Neural cell (in vitro differentiated cells): Measurements from ENCODE around the gene RNU7-1. TPM values are rescaled to one million over a fixed set of nuclear protein-coding genes. Genes with fewer than 3 reads are reported as not detected.

Source experiments
- H2AFZ ChIP-seq: fragments of 200-600, 300-800 bp; sonication (generic), shearing (Covaris generic); 2 replicates; pipeline ENCODE4 v1.6.0; 2014; ENCODE audit warnings: low read depth, mild to moderate bottlenecking, antibody characterized with exemption, low read length, moderate library complexity
- H3F3A ChIP-seq: fragments of 200-600 bp; shearing (Covaris generic); 2 replicates; pipeline ENCODE4 v1.6.1; 2016; ENCODE audit warnings: mild to moderate bottlenecking, moderate library complexity, mixed read lengths, antibody characterized with exemption, low read length; ENCODE audit not compliant: insufficient read depth, poor library complexity, severe bottlenecking
- H3K27ac ChIP-seq: fragments of 200-600, 300-800 bp; sonication (generic), shearing (Covaris generic); 2 replicates; pipeline ENCODE4 v1.5.1; 2014; ENCODE audit warnings: mild to moderate bottlenecking, low read length, moderate library complexity
- H3K27me3 ChIP-seq: fragments of 300-800, 200-600 bp; sonication (generic), shearing (Covaris generic); 2 replicates; pipeline ENCODE4 v1.6.0; 2014; ENCODE audit warnings: mild to moderate bottlenecking, low read depth, low read length, moderate library complexity; ENCODE audit not compliant: insufficient read depth
- H3K36me3 ChIP-seq: fragments of 300-800, 200-600 bp; sonication (generic), shearing (Covaris generic); 2 replicates; pipeline ENCODE4 v1.5.1; 2014; ENCODE audit warnings: mild to moderate bottlenecking, antibody characterized with exemption, low read length, moderate library complexity; ENCODE audit not compliant: insufficient read depth
- H3K4me2 ChIP-seq: fragments of 300-800, 200-600 bp; sonication (generic), shearing (Covaris generic); 2 replicates; pipeline ENCODE4 v1.6.0; 2014; ENCODE audit warnings: mild to moderate bottlenecking, low read length
- H3K4me3 ChIP-seq: fragments of 300-800, 200-600 bp; sonication (generic), shearing (Covaris generic); 2 replicates; pipeline ENCODE4 v1.5.1; 2014; ENCODE audit warnings: mild to moderate bottlenecking, low read length, moderate library complexity
- H3K79me2 ChIP-seq: fragments of 200-600 bp; shearing (Covaris generic); replicated peaks from 2 replicates; pipeline ENCODE4 v1.6.0; 2014; ENCODE audit warnings: mild to moderate bottlenecking, low read length, moderate library complexity; ENCODE audit not compliant: insufficient read depth
- H3K9ac ChIP-seq: fragments of 300-800, 200-600 bp; sonication (generic), shearing (Covaris generic); 2 replicates; pipeline ENCODE4 v1.6.1; 2016; ENCODE audit warnings: mild to moderate bottlenecking, low read length, mixed read lengths
- H3K9me2 ChIP-seq: fragments of 200-600 bp; shearing (Covaris generic); 2 replicates; pipeline ENCODE4 v1.6.1; 2016; ENCODE audit warnings: mild to moderate bottlenecking, low read length, mixed read lengths; ENCODE audit not compliant: insufficient read depth
- H3K9me3 ChIP-seq: fragments of 200-600, 300-800 bp; sonication (generic), shearing (Covaris generic); 2 replicates; pipeline ENCODE4 v1.6.1; 2016; ENCODE audit warnings: mild to moderate bottlenecking, mixed run types, low read length, moderate library complexity, mixed read lengths
- H4K20me1 ChIP-seq: fragments of 200-600 bp; shearing (Covaris generic); 2 replicates; pipeline ENCODE4 v1.6.1; 2016; ENCODE audit warnings: mild to moderate bottlenecking, mixed run types; ENCODE audit not compliant: insufficient read depth
- CTCF ChIP-seq: fragments of 450-650 bp; IDR thresholded peaks from 2 replicates; pipeline ENCODE4 v1.5.1; 2014; ENCODE audit warnings: antibody characterized with exemption, mild to moderate bottlenecking, moderate library complexity; ENCODE audit not compliant: poor library complexity, severe bottlenecking
- EP300 ChIP-seq: fragments of 450-650 bp; conservative IDR thresholded peaks from 2 replicates; pipeline ENCODE4 v1.6.1; 2014; ENCODE audit warnings: antibody characterized with exemption, mild to moderate bottlenecking, moderate library complexity; ENCODE audit not compliant: poor library complexity, severe bottlenecking
- EZH2 ChIP-seq: fragments of 200-600, 300-800 bp; shearing (Covaris generic), sonication (generic); IDR thresholded peaks from 2 replicates; pipeline ENCODE4 v1.6.1; 2014; ENCODE audit warnings: antibody characterized with exemption, low read length, borderline replicate concordance, mild to moderate bottlenecking; ENCODE audit not compliant: insufficient read depth, poor library complexity, severe bottlenecking
- MXI1 ChIP-seq: fragments of 450-650 bp; conservative IDR thresholded peaks from 2 replicates; pipeline ENCODE4 v1.6.1; 2014; ENCODE audit warnings: antibody characterized with exemption, mild to moderate bottlenecking; ENCODE audit not compliant: poor library complexity, severe bottlenecking
- POLR2AphosphoS5 ChIP-seq: IDR thresholded peaks from 2 replicates; pipeline ENCODE4 v1.6.1; 2012
- RAD21 ChIP-seq: fragments of 450-650 bp; conservative IDR thresholded peaks from 2 replicates; pipeline ENCODE4 v1.6.1; 2014; ENCODE audit warnings: antibody characterized with exemption, mild to moderate bottlenecking, moderate library complexity
- SMC3 ChIP-seq: fragments of 450-650 bp; conservative IDR thresholded peaks from 2 replicates; pipeline ENCODE4 v1.6.1; 2014; ENCODE audit warnings: antibody characterized with exemption, mild to moderate bottlenecking, moderate library complexity; ENCODE audit not compliant: poor library complexity
- TAF1 ChIP-seq: IDR thresholded peaks from 2 replicates; pipeline ENCODE4 v1.6.1; 2012; ENCODE audit warnings: low read depth
- polyA plus RNA-seq: library from polyadenylated mRNA; depleted of rRNA; stranded (reverse); fragments of >200 nt; gene quantifications from 2 replicates; pipeline ENCODE4 v1.2.3, GENCODE V29; 2014
- TF ChIP-seq, protein P1 (sequence below): IDR thresholded peaks from 2 replicates; pipeline ENCODE4 v1.6.1; 2012; ENCODE audit warnings: borderline replicate concordance

The RNU7-1 gene
- polyA plus RNA-seq, 1 donor from 2014 or later: not detected

- no peaks in the 10 kb centered on the region for H3K9me2 ChIP-seq
- H3K4me3 ChIP-seq: peak overlapping the region; percentile 83
- TF ChIP-seq EZH2 (no peak), SMC3 (no peak), EP300 (no peak), MXI1 (no peak), TAF1 (no peak), CTCF (no peak)
- TF ChIP-seq, protein P1, sequence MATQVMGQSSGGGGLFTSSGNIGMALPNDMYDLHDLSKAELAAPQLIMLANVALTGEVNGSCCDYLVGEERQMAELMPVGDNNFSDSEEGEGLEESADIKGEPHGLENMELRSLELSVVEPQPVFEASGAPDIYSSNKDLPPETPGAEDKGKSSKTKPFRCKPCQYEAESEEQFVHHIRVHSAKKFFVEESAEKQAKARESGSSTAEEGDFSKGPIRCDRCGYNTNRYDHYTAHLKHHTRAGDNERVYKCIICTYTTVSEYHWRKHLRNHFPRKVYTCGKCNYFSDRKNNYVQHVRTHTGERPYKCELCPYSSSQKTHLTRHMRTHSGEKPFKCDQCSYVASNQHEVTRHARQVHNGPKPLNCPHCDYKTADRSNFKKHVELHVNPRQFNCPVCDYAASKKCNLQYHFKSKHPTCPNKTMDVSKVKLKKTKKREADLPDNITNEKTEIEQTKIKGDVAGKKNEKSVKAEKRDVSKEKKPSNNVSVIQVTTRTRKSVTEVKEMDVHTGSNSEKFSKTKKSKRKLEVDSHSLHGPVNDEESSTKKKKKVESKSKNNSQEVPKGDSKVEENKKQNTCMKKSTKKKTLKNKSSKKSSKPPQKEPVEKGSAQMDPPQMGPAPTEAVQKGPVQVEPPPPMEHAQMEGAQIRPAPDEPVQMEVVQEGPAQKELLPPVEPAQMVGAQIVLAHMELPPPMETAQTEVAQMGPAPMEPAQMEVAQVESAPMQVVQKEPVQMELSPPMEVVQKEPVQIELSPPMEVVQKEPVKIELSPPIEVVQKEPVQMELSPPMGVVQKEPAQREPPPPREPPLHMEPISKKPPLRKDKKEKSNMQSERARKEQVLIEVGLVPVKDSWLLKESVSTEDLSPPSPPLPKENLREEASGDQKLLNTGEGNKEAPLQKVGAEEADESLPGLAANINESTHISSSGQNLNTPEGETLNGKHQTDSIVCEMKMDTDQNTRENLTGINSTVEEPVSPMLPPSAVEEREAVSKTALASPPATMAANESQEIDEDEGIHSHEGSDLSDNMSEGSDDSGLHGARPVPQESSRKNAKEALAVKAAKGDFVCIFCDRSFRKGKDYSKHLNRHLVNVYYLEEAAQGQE: no peak
- H3K9ac ChIP-seq: peak overlapping the region; percentile 92
- H3K27me3 ChIP-seq: no peaks in the 10 kb centered on the region
- H4K20me1 ChIP-seq: no peaks in the 10 kb centered on the region
- H3F3A ChIP-seq: peaks cover 4% of the 10 kb centered on the region
- no peaks in the 10 kb centered on the region for H3K79me2 ChIP-seq
- no peaks in the 10 kb centered on the region for H3K36me3 ChIP-seq
- H2AFZ ChIP-seq: no peak overlapping the region
- no peak overlapping the region for H3K4me2 ChIP-seq
- H3K9me3 ChIP-seq: no peaks in the 10 kb centered on the region
- no peak overlapping the region for H3K27ac ChIP-seq
Observed at GRCh38 chr12:6945613-6946012, 2.0 kb downstream of the RNU7-1 start.

DNA sequence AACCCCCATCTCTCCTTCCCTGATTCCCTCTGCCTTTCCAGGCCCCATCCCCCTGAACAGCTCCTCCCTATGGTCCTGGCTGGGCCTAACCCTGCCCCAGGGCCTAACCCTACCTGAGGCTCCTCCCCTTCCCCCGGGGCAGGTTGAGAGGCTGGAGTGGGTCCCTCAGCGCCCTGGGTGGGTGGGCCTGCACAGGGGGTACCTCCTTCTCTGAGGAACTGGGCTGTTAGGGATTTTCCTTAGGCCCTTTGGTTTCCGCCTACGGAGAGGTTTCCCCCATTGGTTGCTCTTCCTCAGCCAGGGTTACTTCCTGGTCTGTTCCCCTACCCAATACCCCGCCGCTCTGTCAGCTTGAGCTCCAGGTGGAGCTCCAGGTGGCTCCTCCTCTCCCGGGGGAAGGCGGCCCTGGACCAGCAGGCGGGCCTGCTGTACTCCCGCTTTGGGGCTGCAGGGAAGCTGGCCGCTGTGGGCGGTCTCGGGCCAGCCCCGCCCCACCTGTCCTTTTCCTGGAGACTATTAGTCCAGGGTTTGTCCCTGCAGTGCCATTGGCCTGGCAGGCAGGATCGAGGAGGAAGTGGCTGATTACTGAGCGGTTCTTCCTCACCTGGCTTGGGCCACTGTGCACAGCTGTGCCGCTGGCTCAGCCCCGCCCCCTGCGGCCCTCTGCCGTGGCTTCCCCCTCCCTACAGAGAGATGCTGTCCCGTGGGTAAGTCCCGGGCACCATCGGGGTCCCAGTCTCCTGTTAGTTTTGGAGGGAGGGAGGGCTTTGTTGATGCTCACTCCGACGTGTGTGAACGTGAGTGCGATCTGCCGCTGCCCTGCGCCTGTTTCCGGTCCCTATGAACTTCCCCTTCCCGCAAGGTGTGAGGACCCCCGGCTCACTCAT lies 2.7 kb downstream of the RNU7-1 start:
- no peaks in the 10 kb centered on the region for H4K20me1 ChIP-seq
- peaks cover 4% of the 10 kb centered on the region for H3F3A ChIP-seq
- H3K4me3 ChIP-seq: peak overlapping the region; percentile 83
- no peak overlapping the region for H3K4me2 ChIP-seq
- no peaks in the 10 kb centered on the region for H3K9me3 ChIP-seq
- H3K9ac ChIP-seq: peak overlapping the region; percentile 92
- TF ChIP-seq, protein P1: no peak
- TF ChIP-seq RAD21 (no peak), POLR2AphosphoS5 (no peak), CTCF (no peak)
- H3K36me3 ChIP-seq: no peaks in the 10 kb centered on the region
- no peaks in the 10 kb centered on the region for H3K27me3 ChIP-seq
- H3K27ac ChIP-seq: no peak overlapping the region
- H3K9me2 ChIP-seq: no peaks in the 10 kb centered on the region
- H3K79me2 ChIP-seq: no peaks in the 10 kb centered on the region
- H2AFZ ChIP-seq: no peak overlapping the region
